Measurements from ENCODE around the gene SPRY4.
"Not testable (repeated sequence)": the region's sequence is repeated elsewhere in the genome, so short reads cannot be mapped to it uniquely, and the experiment has no call there.

SPRY4 gene

DNA sequence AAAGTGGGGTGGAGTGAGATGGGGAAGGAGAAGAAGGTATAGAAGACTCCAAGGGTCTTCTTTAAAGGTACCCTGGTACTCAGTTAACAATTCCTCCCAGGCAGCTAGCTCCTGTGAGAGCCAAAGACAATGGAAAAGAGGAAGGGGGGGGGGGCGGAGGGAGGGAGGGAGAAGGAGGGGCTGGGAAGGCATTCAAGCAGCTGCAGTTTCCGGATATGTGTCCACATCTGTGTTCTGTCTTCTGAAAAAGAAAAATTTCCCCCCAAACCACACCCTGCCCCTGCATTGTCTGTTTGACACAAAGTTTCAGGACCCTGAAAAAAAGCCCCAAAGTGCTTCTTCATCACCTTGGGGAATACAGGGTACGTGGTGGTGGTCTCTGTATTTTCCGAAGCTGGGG is 11.1 kb downstream of the SPRY4 start:
- no peak for DNase-seq

DNA sequence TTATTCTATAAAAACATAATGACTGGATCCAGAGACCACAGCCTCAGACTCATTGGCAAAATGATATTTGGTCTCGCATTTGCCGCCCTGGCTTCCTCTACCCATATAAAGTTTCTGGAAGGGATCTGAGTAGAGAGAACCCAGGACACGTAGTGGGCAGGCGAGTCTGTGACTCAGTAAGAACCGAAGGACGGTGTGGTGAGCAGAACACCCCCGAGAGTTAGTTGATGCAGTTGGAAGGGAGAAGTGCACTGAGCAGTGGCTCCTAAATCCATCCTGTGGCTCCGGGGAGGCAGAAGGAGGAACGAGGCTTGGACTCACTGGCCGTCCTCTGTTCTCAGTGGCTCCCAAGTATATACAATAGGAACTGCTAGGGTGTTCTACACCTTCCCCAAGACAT is 11.5 kb downstream of the SPRY4 start:
- DNase-seq: no peak

GRCh38 chr5:142312399-142312798 is 12.4 kb downstream of the SPRY4 start:
- DNase-seq: no peak

DNA sequence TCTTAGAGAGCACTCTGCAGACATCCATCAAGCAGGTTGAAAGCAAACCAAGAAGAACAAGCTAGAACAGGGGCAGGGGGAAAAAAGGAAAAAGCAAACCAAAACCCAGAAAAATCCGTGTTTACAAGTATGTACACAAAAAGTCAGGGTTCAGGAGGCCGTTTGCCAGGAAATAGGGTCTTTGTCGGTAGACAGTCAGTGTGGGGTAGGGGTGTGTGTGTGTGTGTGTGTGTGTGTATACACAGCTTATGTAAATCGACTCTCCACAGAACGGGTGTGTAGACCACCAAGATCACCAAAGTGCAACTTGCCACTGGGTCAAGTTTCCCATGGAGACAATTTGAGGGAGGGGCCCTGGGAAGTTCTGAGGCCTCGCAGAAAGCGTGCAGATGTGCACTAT is 13.1 kb downstream of the SPRY4 start:
- no peak for DNase-seq

DNA sequence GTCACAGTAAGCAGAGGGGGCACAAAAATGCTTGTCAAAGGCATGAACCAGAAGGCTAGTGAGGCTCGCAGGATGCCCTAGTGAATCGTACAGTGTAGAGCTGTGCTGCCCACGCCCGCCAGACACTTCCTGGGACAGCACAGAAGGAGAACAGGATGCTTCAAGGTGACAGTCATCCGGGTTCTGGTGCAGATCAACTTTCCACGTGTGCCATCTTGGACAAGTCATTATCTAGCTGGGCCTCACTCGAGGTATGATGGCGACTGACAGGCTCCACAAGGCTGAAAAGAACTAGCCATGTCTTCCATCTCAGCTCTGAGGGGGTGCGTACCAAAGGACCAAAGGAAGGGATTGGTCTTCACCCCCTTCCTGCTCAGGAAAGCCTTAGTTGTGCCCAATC is 14.0 kb downstream of the SPRY4 start:
- no peak for DNase-seq

- no peak for DNase-seq
These were observed 15.0 kb downstream of the SPRY4 start for GRCh38 chr5:142309747-142310318.

DNA sequence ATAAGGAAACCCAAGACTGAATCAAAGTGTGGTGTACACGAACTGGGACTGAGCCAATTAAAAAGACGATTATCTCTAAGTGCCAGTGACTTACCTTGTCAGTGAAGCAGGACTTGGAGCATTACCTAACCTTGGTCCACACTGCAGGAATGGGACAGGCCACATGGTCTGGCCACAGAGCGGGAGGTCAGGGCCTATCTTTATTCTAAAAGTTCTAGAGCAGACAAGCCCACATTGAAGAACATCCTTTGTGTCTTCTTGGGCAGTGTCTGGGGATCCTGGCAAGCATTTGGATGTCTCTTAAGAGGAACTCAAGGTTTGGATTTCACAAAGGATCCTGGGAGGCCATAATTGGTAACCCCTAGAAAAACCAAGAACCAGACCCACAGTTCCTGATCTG is 16.5 kb downstream of the SPRY4 start:
- DNase-seq: no peak

- no peak for DNase-seq
These were observed 17.5 kb downstream of the SPRY4 start for GRCh38 chr5:142307146-142307890.

DNA sequence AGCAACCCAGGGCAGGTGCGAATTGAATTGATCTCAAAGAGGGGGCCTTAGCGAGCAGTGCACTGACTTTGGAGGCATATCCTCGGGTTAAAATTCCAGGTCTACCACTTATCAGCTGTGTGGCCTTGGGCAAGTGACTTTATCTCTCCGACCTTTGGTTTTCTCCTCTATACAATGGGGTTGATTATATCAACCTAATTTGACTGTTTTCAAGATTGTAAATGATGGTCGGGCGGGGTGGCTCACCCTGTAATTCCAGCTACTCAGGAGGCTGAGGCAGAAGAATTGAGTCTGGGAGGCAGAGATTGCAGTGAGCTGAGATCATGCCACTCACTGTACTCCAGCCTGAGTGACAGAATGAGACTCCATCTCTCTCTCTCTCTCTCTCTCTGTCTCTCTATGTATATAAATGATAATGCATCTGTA is 18.7 kb downstream of the SPRY4 start:
- no peak for DNase-seq

DNA sequence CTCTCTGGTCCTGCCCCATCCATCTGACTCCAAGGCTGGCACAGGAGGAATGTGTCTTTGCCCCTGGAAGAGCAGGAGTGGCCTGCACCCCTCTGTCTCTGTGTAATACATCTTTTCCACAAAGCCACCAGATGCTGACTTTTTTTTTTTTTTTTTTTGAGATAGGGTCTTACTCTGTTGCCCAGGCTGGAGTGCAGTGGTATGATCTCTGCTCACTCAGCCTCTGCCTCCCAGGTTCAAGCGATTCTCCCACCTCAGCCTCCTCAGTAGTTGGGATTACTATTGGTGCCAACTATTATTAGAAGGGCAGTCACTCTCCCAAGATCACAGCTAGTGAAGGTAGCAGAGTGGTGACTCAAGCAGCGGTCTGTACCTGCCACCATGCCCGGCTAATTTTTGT is 19.6 kb downstream of the SPRY4 start:
- no peak for DNase-seq

- DNase-seq: no peak
These were observed 20.7 kb downstream of the SPRY4 start for GRCh38 chr5:142304013-142304701.

- no peak for DNase-seq
These were observed 21.3 kb downstream of the SPRY4 start for GRCh38 chr5:142303565-142303964.

DNA sequence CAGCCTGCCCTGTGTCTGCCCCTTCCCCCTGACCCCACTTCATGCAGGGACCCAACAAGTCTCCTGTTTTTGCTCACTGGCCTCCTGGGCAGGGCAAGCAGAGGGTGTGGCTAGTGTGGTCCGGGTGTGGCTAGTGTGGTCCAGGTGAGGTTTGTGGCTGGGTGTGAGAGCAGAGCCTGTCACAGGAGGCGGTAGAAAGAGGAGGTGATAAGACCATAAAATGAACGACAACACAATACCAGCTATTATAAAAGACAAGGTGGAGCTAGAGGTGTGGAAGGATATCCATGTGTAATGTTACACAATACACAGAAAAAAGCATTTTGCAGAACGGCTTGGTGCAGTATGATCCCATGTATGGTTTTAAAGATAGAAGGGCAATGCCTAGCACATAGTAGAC is 23.3 kb downstream of the SPRY4 start:
- no peak for DNase-seq

DNA sequence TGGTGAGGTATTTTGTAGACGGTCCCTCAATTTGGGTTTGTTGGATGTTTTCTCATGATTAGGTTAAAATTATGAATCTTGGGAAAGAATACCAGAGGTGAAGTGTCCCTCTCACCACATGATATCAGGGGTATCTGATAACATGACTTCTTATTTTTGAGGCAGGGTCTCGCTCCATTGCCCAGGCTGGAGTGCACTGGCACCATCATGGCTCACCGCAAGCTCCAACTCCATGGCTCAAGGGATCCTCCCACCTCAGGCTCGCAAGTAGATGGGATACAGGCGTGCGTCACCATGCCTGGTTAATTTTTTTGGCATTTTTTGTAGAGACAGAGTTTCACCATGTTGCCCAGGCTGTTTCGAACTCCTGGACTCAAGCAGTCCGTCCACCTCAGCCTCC is 24.1 kb downstream of the SPRY4 start:
- no peak for DNase-seq

DNA sequence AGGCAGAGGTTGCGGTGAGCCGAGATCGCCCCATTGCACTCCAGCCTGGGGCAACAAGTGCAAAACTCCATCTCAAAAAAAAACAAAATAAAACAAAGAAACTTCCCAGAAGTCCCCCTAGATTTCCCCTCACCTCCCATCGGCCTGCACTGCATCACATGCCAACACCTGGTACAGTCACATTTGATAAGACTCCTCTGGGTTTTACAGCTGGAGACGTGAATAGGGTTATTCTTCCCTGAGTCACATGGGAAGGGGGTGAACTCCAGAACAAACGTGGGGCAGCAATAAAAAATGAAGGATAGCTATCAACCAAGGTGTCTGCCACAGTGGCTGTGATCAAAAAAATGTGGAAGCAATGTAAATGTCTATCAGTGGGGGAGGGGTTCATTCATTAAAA is 26.0 kb downstream of the SPRY4 start:
- DNase-seq: no peak

DNA sequence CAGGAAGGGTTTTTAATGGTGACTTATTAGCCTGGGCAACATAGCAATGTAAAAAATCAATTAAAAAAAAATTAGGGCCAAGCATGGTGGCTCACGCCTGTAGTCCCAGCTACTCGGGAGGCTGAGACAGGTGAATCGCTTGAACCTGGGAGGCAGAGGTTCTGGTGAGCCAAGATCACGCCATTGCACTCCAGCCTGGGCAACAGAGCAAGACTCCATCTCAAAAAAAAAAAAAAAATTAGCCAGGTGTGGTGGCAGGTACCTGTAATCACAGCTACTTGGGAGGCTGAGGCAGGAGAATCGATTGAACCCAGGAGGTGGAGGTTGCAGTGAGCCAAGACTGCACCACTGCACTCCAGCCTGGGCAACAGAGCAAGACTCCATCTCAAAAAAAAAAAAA is 27.0 kb downstream of the SPRY4 start:
- DNase-seq: not testable (repeated sequence)

DNA sequence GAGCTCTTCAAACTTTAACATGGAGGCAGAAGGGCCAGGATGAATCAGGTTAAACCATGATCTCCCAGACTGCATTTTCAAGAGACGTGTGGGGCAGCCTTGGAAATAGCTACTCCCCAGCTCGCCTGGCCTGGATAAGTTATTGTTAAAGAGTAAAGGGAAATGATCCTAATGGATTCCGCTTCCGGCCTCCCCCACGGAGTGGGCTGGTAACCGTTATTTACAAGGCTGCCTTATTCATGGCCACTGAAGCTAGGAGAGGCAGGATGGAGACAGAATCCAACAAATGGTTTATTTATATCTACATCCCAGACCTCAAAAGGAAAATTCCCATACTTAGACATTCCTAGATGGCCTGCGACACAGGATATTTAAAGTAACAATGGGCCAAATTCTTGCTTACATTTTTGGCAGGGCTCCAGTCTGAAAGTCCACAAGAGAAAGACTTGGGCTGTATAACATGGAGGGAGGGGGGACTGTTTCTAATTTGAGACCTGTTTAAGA is 27.9 kb downstream of the SPRY4 start:
- DNase-seq: no peak

DNA sequence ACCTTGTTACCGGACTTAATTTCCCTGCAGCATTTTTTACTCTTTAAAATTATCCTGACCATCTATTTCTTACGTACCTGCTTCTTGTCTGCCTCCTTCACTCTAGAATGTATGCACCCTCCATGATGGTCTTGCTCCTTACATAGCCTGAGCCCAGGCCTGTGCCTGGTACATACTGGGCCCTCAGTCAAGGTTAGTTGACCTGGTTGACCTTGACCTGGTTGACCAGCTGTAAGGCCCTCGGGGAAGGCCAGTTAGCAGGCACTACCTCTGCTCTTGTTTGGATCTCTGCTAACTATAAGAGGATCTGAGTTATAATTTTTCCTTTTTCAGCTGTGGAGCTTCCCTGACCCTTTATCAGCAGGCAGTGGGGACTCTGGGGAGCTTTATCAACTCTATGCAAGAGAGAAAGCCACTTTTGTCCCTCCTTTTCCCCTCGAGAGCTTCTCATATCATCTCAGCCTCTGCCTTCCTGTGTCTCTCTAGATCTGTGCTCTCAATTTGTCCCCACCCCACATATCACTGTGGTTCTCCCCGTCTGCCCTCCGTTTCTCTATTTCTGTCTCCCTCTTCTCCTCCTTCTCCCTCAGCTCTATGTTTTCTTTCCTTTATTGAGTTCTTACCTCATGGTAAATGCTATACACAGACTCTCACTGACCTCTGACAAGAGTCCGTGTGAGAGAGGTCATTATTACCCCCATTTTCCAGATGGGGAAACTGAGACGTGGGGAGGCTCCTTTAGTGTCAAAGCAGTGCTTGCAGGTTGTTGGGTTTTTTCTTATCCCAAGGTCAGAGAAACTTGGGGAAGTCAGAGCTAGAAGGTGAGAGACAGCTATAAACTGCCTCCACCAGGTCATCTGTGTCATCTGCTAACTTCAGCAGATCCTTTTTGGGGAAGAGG is 28.6 kb downstream of the SPRY4 start:
- DNase-seq: peak; percentile 54

DNA sequence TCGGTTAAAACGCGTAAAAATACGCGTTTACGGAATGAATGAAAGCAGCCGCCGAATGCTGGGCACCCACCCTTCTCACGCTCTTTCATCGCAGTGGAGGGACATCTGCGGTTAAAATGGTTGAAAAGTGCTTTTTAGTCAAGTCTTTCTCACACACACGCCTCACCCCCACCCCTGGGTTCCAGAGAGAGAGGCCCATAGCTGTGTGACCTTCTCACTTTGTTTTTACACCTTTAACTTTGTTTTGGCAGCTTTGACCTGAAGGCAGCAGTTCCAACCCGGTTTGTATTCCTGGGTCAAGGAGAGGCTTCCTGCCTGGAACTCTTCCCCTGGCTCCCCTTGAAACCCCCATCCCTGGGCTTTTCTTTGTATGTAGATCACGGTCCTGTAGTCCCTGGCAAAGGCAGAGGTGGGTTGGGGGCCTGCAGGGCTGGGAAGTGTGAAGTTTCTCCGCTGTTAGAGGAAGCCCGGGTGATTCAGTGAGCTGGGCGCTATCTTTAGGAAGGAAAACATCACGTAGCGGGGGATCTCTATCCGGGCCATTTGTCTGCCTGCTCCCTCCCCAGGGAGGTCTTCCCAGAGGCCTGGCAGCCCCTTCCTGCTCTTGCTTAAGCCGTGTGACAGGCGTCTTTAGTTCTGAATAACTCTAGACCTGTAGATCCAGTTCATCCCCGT is 29.6 kb downstream of the SPRY4 start:
- DNase-seq: no peak

DNA sequence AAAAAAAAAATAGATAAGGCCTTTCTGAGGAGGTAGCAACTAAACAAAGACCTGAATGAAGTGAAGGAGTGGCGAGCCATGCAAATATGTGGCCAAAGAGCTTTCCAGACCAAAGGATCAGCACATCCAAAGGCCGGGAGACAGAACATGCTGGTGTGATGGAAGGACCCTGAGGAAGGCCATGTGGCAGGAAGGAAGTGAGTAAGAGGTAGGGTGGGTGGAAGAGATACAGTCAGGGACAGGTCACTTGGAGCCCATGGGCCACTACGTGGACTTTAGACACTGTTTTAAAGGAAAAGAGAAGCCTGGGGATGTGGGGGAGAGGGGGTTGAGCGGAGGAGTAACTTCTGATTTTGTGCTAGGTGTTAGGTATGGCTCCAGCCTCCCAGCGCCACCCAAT is 31.3 kb downstream of the SPRY4 start:
- DNase-seq: no peak

DNA sequence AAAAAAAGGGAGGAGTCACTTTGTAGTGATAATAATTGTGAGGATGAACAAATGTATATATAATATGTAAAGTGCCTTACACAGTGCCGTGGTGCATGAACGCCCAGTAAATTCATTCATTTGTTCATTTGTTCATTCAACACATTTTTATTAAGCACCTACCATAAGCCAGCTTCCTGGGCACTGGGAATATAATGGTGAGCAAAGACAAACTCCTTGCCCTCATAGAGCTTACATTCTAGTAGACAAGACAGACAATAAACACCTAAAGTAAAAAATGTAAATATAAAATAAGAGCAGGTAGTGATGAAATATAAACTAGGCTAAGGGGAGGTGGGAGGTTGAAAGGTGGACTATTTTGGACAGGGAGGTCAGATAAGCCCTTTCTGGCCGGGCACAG is 32.0 kb downstream of the SPRY4 start:
- DNase-seq: no peak

GRCh38 chr5:142292249-142292648 is 32.6 kb downstream of the SPRY4 start:
- no peak for DNase-seq
